Fibroblast of skin of back (primary cell): Measurements from ENCODE around the gene ATP2B2.
A peak's percentile ranks its signal among the peaks of the same experiment; 100 is the strongest.

ENCODE experiments used
- DNase-seq: peaks from one replicate; pipeline ENCODE4 v3.0.0-alpha.2; 2013

The ATP2B2 gene

GRCh38 chr3:10447110-10447509, 58.3 kb downstream of the ATP2B2 start:
- no peak for DNase-seq

- DNase-seq: peak; percentile 25
These were observed 59.7 kb downstream of the ATP2B2 start for GRCh38 chr3:10445561-10446175.

- DNase-seq: no peak
These were observed 60.9 kb downstream of the ATP2B2 start for GRCh38 chr3:10444511-10444910.

- no peak for DNase-seq
These were observed 61.3 kb downstream of the ATP2B2 start for GRCh38 chr3:10444110-10444429.

GRCh38 chr3:10443272-10444109, 61.9 kb downstream of the ATP2B2 start:
- DNase-seq: no peak

- peak; percentile 57 for DNase-seq
These were observed 63.1 kb downstream of the ATP2B2 start for GRCh38 chr3:10442151-10442795.

GRCh38 chr3:10440684-10441083, 64.7 kb downstream of the ATP2B2 start:
- no peak for DNase-seq

- DNase-seq: no peak
These were observed 66.3 kb downstream of the ATP2B2 start for GRCh38 chr3:10438902-10439610.

- DNase-seq: peak; percentile 93
These were observed 67.1 kb downstream of the ATP2B2 start for GRCh38 chr3:10437995-10438901.

GRCh38 chr3:10437272-10437994, 68.0 kb downstream of the ATP2B2 start:
- peak; percentile 86 for DNase-seq

GRCh38 chr3:10435850-10436249, 69.5 kb downstream of the ATP2B2 start:
- no peak for DNase-seq

GRCh38 chr3:10434938-10435336, 70.4 kb downstream of the ATP2B2 start:
- no peak for DNase-seq

GRCh38 chr3:10434144-10434937, 71.0 kb downstream of the ATP2B2 start:
- DNase-seq: no peak

GRCh38 chr3:10432931-10433330, 72.5 kb downstream of the ATP2B2 start:
- DNase-seq: no peak

- no peak for DNase-seq
These were observed 73.1 kb downstream of the ATP2B2 start for GRCh38 chr3:10432156-10432845.

- DNase-seq: no peak
These were observed 74.6 kb downstream of the ATP2B2 start for GRCh38 chr3:10430805-10431204.

GRCh38 chr3:10428406-10429091, 76.8 kb downstream of the ATP2B2 start:
- no peak for DNase-seq

- DNase-seq: no peak
These were observed 78.8 kb downstream of the ATP2B2 start for GRCh38 chr3:10426346-10427220.
